IMR-90 (cell line): Measurements from ENCODE around the gene MT1G. TPM values are rescaled to one million over a fixed set of nuclear protein-coding genes. Genes with fewer than 3 reads are reported as not detected.

ENCODE experiments used
- ATAC-seq: fragments of 200-7000 bp; cut with Tn5 transposase; 2 replicates; pipeline ENCODE4 v1.9.1; 2020; ENCODE audit warnings: low read depth, mild to moderate bottlenecking, moderate library complexity
- BruUV-seq: library from RNA; stranded (reverse); fragments of 400-500 nt; replicated peaks from 2 replicates; lab custom pipeline; 2021; lab: Mats Ljungman, UMichigan
- CTCF ChIA-PET: fragments of 300-600 bp; formaldehyde crosslinking; extraction: SDS; loops from one replicate; lab custom pipeline; 2021; ENCODE audit warnings: antibody characterized with exemption; lab: Yijun Ruan, JAX
- POLR2A ChIA-PET: fragments of 300-600 bp; sonication (Branson Sonifier 250); formaldehyde crosslinking; loops from one replicate; lab custom pipeline; 2022; ENCODE audit warnings: antibody characterized with exemption; ENCODE audit not compliant: unreplicated experiment; lab: Charles Lee
- DNase-seq: peaks from one replicate; pipeline ENCODE4 v3.0.0; 2013
- H2AFZ ChIP-seq: replicated peaks from 2 replicates; pipeline ENCODE3; 2013; ENCODE audit warnings: low read length, mild to moderate bottlenecking; ENCODE audit not compliant: poor library complexity
- H2AK5ac ChIP-seq: 2 replicates; pipeline ENCODE4 v1.6.1; 2013; ENCODE audit warnings: low read depth, low read length, inconsistent platforms
- H2AK9ac ChIP-seq: replicated peaks from 2 replicates; pipeline ENCODE3; 2013; ENCODE audit warnings: mild to moderate bottlenecking, low read depth, low read length, moderate library complexity; ENCODE audit not compliant: poor library complexity
- H2BK120ac ChIP-seq: 2 replicates; pipeline ENCODE4 v1.6.1; 2013; ENCODE audit warnings: low read depth, low read length, inconsistent platforms
- H2BK15ac ChIP-seq: 3 replicates; pipeline ENCODE4 v1.6.1; 2013; ENCODE audit warnings: low read depth, low read length, inconsistent platforms
- H2BK20ac ChIP-seq: 2 replicates; pipeline ENCODE4 v1.6.1; 2013; ENCODE audit warnings: low read depth, mild to moderate bottlenecking, inconsistent platforms, low read length, moderate library complexity
- H2BK5ac ChIP-seq: 2 replicates; pipeline ENCODE4 v1.6.1; 2013; ENCODE audit warnings: mild to moderate bottlenecking, low read depth, low read length, inconsistent platforms; ENCODE audit not compliant: poor library complexity, severe bottlenecking
- H3K14ac ChIP-seq: replicated peaks from 2 replicates; pipeline ENCODE4 v1.6.1; 2013; ENCODE audit warnings: low read depth, low read length, inconsistent platforms
- H3K18ac ChIP-seq: 2 replicates; pipeline ENCODE4 v1.6.1; 2013; ENCODE audit warnings: low read depth, low read length, control low read depth
- H3K23ac ChIP-seq: 2 replicates; pipeline ENCODE4 v1.6.1; 2013; ENCODE audit warnings: low read depth, low read length, inconsistent platforms
- H3K27ac ChIP-seq: 2 replicates; pipeline ENCODE4 v1.5.1; 2013; ENCODE audit warnings: mild to moderate bottlenecking, control low read depth, low read length; ENCODE audit not compliant: insufficient read depth
- H3K27me3 ChIP-seq: 2 replicates; pipeline ENCODE4 v1.6.1; 2013; ENCODE audit warnings: low read length; ENCODE audit not compliant: control insufficient read depth, insufficient read depth
- H3K36me3 ChIP-seq: 2 replicates; pipeline ENCODE4 v1.6.1; 2013; ENCODE audit warnings: low read length, mixed read lengths; ENCODE audit not compliant: control insufficient read depth, insufficient read depth
- H3K4ac ChIP-seq: 2 replicates; pipeline ENCODE4 v1.6.1; 2013; ENCODE audit warnings: low read depth, low read length, inconsistent platforms
- H3K4me1 ChIP-seq: 2 replicates; pipeline ENCODE4 v1.6.1; 2013; ENCODE audit warnings: low read length, mixed read lengths; ENCODE audit not compliant: control insufficient read depth, insufficient read depth
- H3K4me2 ChIP-seq: 2 replicates; pipeline ENCODE4 v1.6.1; 2013; ENCODE audit warnings: low read depth, mild to moderate bottlenecking, control low read depth, low read length, moderate library complexity
- H3K4me3 ChIP-seq: 2 replicates; pipeline ENCODE4 v1.5.1; 2013; ENCODE audit warnings: low read depth, mild to moderate bottlenecking, control low read depth, low read length, moderate library complexity; ENCODE audit not compliant: insufficient read depth
- H3K56ac ChIP-seq: 2 replicates; pipeline ENCODE4 v1.6.1; 2013; ENCODE audit warnings: low read length, inconsistent platforms; ENCODE audit not compliant: insufficient read depth; ENCODE audit errors: extremely low read depth
- H3K79me1 ChIP-seq, 2 experiments: 2 replicates each; pipeline ENCODE4 v1.6.1; 2013; ENCODE audit warnings: low read length in 2 of 2, inconsistent platforms in 1 of 2, low read depth in 1 of 2
- H3K9ac ChIP-seq: 2 replicates; pipeline ENCODE4 v1.6.1; 2013; ENCODE audit warnings: low read depth, low read length, control low read depth
- H3K9me1 ChIP-seq: 2 replicates; pipeline ENCODE4 v1.6.1; 2013; ENCODE audit warnings: low read length, inconsistent platforms; ENCODE audit not compliant: insufficient read depth
- H3K9me3 ChIP-seq: 2 replicates; pipeline ENCODE4 v1.6.1; 2013; ENCODE audit warnings: low read length; ENCODE audit not compliant: control insufficient read depth, insufficient read depth
- H4K20me1 ChIP-seq: 2 replicates; pipeline ENCODE4 v1.6.1; 2013; ENCODE audit warnings: low read length, inconsistent platforms; ENCODE audit not compliant: insufficient read depth
- H4K5ac ChIP-seq: 2 replicates; pipeline ENCODE4 v1.6.1; 2013; ENCODE audit warnings: mild to moderate bottlenecking, low read depth, low read length, control low read depth
- H4K8ac ChIP-seq, 2 experiments: 2 replicates each; pipeline ENCODE4 v1.6.1; 2013; ENCODE audit warnings: low read depth in 2 of 2, low read length in 2 of 2, control low read depth in 1 of 2, inconsistent platforms in 1 of 2
- H4K91ac ChIP-seq: 2 replicates; pipeline ENCODE4 v1.6.1; 2013; ENCODE audit warnings: low read depth, low read length, inconsistent platforms; ENCODE audit not compliant: insufficient read depth
- BHLHE40 ChIP-seq: fragments of 150-350 bp; IDR thresholded peaks from 2 replicates; pipeline ENCODE4 v1.6.1; 2016; ENCODE audit warnings: mild to moderate bottlenecking, low read depth, low read length
- FOS ChIP-seq: fragments of 150-350 bp; IDR thresholded peaks from 2 replicates; pipeline ENCODE4 v1.6.1; 2016; ENCODE audit warnings: low read depth, low read length
- MAZ ChIP-seq: IDR thresholded peaks from 2 replicates; pipeline ENCODE4 v1.6.1; 2012; ENCODE audit warnings: low read depth, mild to moderate bottlenecking, low read length, improper control_type of control experiment, moderate library complexity, borderline replicate concordance
- MXI1 ChIP-seq: IDR thresholded peaks from 2 replicates; pipeline ENCODE4 v1.6.1; 2012; ENCODE audit warnings: low read depth, mild to moderate bottlenecking, low read length, moderate library complexity, borderline replicate concordance
- WGBS, 2 experiments: methylation state at CpG; one replicate each; pipeline versions ENCODE4 v1.1.5 to v1.1.7; 2013; ENCODE audit warnings: missing lambda C conversion rate in 2 of 2; ENCODE audit not compliant: insufficient read length in 1 of 2; ENCODE audit errors: extremely low coverage in 2 of 2; 5-methylcytosine and 5-hydroxymethylcytosine counted together
- dilution Hi-C: fragments of 300-500 bp; cut with HindIII; formaldehyde crosslinking; loops from one replicate; pipeline ENCODE4 v1.14.3; 2018; ENCODE audit warnings: low sequenced_read_pairs; ENCODE audit not compliant: unreplicated experiment
- in situ Hi-C: fragments of 300-500 bp; cut with MboI; formaldehyde crosslinking; loops from 3 replicates; pipeline ENCODE4 v1.14.3; 2019; ENCODE audit warnings: low sequenced_read_pairs, inconsistent platforms, mixed read lengths
- intact Hi-C: fragments of 100-400 bp; cut with micrococcal nuclease; formaldehyde crosslinking; loops from 2 replicates; pipeline ENCODE4 v1.10.0; 2022
- polyA plus RNA-seq, 3 experiments: library from polyadenylated mRNA; depleted of rRNA; stranded (reverse); fragments of >200 nt; gene quantifications; 2 replicates each; pipeline ENCODE4 v1.2.3, GENCODE V29; 2012; ENCODE audit warnings: low replicate concordance in 1 of 3
- total RNA-seq: library from RNA; depleted of rRNA; stranded (reverse); fragments of >200 nt; gene quantifications from 2 replicates; pipeline ENCODE4 v1.2.3, GENCODE V29; 2012
- TF ChIP-seq, protein P1 (sequence below): fragments of 150-350 bp; IDR thresholded peaks from 2 replicates; pipeline ENCODE4 v1.6.1; 2017; ENCODE audit warnings: mild to moderate bottlenecking, antibody characterized with exemption, low read length, low read depth

Gene MT1G
- total and polyA plus RNA-seq, 2 of the 4 experiments (the other 2 are of a cell fraction), result 0.48 TPM; not detected in 1

DNA sequence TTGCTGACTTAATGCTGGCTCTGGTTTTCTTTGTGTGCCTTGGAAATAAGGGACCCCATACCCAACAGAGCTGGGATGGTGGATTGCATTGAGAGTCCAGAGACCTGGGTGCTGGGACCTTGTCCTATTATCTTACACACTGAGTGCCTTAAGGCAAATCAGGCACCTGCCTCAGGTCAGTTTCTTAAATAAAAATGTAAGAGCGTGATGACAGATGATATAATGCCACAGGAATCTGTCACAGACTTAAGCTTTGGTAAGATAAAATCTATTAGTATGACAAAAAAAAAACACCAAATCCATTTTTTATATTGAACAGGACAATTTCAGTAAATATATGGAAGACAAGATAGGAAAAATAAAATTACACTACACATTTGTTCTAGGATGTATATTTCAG lies 27.8 kb downstream of the MT1G start:
- Histone ChIP-seq H3K27me3 (peaks cover 89% of the 10 kb centered on the region), H3K4ac (no peak overlapping the region), H4K5ac (no peak overlapping the region), H3K4me3 (no peak overlapping the region), H3K4me1 (no peaks in the 10 kb centered on the region; the same call in 1 of the 2 replicates), H3K4me2 (no peak overlapping the region), H3K56ac (no peak overlapping the region), H2BK120ac (no peak overlapping the region), H2AK5ac (no peak overlapping the region), H4K8ac (no peak overlapping the region), H3K9me3 (peaks cover 2% of the 10 kb centered on the region; the same call in 1 of the 2 replicates), H3K14ac (no peak overlapping the region), H2AFZ (no peak overlapping the region), H2BK5ac (no peak overlapping the region), H3K27ac (no peak overlapping the region), H3K36me3 (no peaks in the 10 kb centered on the region), H2BK20ac (no peak overlapping the region), H3K18ac (no peak overlapping the region), H2AK9ac (no peak overlapping the region), H3K79me1 (no peaks in the 10 kb centered on the region), H2BK15ac (no peak overlapping the region), H3K9ac (no peak overlapping the region), H4K20me1 (no peaks in the 10 kb centered on the region), H3K9me1 (no peaks in the 10 kb centered on the region), H4K91ac (no peak overlapping the region), H3K23ac (no peak overlapping the region)
- in situ Hi-C loops, result no loop called here
- ATAC-seq (no peak), DNase-seq (no peak)
- POLR2A ChIA-PET, result no interaction called here
- no CpG with 5 or more reads among the region's 1 CpG for WGBS, 2 experiments
- BruUV-seq, result no TSS peak
- CTCF ChIA-PET, result no interaction called here
- intact Hi-C loops, result no loop called here
- dilution Hi-C loops, result no loop called here
- no peak for TF ChIP-seq MAZ
- TF ChIP-seq MXI1, result no peak
- TF ChIP-seq, protein P1, sequence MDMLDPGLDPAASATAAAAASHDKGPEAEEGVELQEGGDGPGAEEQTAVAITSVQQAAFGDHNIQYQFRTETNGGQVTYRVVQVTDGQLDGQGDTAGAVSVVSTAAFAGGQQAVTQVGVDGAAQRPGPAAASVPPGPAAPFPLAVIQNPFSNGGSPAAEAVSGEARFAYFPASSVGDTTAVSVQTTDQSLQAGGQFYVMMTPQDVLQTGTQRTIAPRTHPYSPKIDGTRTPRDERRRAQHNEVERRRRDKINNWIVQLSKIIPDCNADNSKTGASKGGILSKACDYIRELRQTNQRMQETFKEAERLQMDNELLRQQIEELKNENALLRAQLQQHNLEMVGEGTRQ, result no peak
- TF ChIP-seq FOS, result no peak
- no peak for TF ChIP-seq BHLHE40
